Natural killer cell (primary cell): ENCODE results near the gene CPEB4. TPM values are rescaled to one million over a fixed set of nuclear protein-coding genes. Genes with fewer than 3 reads are reported as not detected.

Source experiments
- ATAC-seq, 3 donors: fragments of 150-1000 bp in 2 of 3; fragments of 200-7000 bp in 1 of 3; cut with Tn5 transposase; 1 replicate in 1 of 3; 2 replicates in 2 of 3; pipeline ENCODE4 v1.10.0; 2021; ENCODE audit warnings: mild to moderate bottlenecking in 2 of 3, moderate library complexity in 2 of 3
- DNase-seq, 2 donors: peaks; one replicate each; pipeline versions ENCODE4 v3.0.0 to v3.0.0-alpha.2; 2013 to 2021; ENCODE audit warnings: mixed read lengths in 1 of 2
- H3K27ac ChIP-seq: one replicate; pipeline ENCODE4 v1.5.1; 2013; ENCODE audit warnings: mild to moderate bottlenecking, low read length
- H3K27me3 ChIP-seq: one replicate; pipeline ENCODE4 v1.6.1; 2013; ENCODE audit warnings: low read length; ENCODE audit not compliant: control insufficient read depth, insufficient read depth
- H3K36me3 ChIP-seq: one replicate; pipeline ENCODE4 v1.6.1; 2013; ENCODE audit warnings: low read length; ENCODE audit not compliant: control insufficient read depth, insufficient read depth
- H3K4me1 ChIP-seq: one replicate; pipeline ENCODE4 v1.6.1; 2013; ENCODE audit warnings: low read length; ENCODE audit not compliant: control insufficient read depth, insufficient read depth
- H3K4me3 ChIP-seq: one replicate; pipeline ENCODE4 v1.5.1; 2013; ENCODE audit warnings: low read length
- H3K9me3 ChIP-seq: one replicate; pipeline ENCODE4 v1.6.1; 2013; ENCODE audit warnings: low read length; ENCODE audit not compliant: control insufficient read depth, insufficient read depth
- H3K27ac Mint-ChIP-seq, 2 donors: one replicate each; pipeline ENCODE4 v1.8.0; 2022; ENCODE audit warnings: mild to moderate bottlenecking in 2 of 2, mixed read lengths in 2 of 2, moderate library complexity in 1 of 2
- H3K27me3 Mint-ChIP-seq, 2 donors: one replicate each; pipeline ENCODE4 v1.8.0; 2022; ENCODE audit warnings: low read depth in 2 of 2, mixed read lengths in 2 of 2
- H3K36me3 Mint-ChIP-seq: one replicate; pipeline ENCODE4 v1.8.0; 2022; ENCODE audit warnings: mixed read lengths
- H3K4me1 Mint-ChIP-seq, 2 donors: one replicate each; pipeline ENCODE4 v1.8.0; 2022; ENCODE audit warnings: mixed read lengths in 2 of 2
- H3K4me3 Mint-ChIP-seq: one replicate; pipeline ENCODE4 v1.8.0; 2022; ENCODE audit warnings: mild to moderate bottlenecking, moderate library complexity, mixed read lengths
- H3K9me3 Mint-ChIP-seq, 2 donors: one replicate each; pipeline ENCODE4 v1.8.0; 2022; ENCODE audit warnings: mixed read lengths in 2 of 2
- WGBS: methylation state at CpG from one replicate; pipeline ENCODE4 v1.1.7; 2013; ENCODE audit warnings: missing lambda C conversion rate; ENCODE audit not compliant: insufficient coverage; 5-methylcytosine and 5-hydroxymethylcytosine counted together
- intact Hi-C: fragments of 100-400 bp; cut with micrococcal nuclease; formaldehyde crosslinking; loops from one replicate; pipeline ENCODE4 v1.14.2; 2022
- total RNA-seq, 4 donors: library from RNA; stranded (reverse); fragments of 120-200 nt in 1 of 4; gene quantifications; one replicate each; pipeline versions ENCODE4 v1.2.3 to v1.2.4, GENCODE V29; 2013 to 2022
- TF ChIP-seq, protein P1 (sequence below): fragments of 200-600 bp; IDR thresholded peaks from one replicate; pipeline ENCODE4 v1.8.0; 2022; ENCODE audit warnings: antibody characterized with exemption

Gene CPEB4
- total RNA-seq, 3 donors from 2014 or later (not counting 1 experiment from before 2014, with no cell fraction given): 44.4 to 60.4 (median 55.1) TPM

DNA sequence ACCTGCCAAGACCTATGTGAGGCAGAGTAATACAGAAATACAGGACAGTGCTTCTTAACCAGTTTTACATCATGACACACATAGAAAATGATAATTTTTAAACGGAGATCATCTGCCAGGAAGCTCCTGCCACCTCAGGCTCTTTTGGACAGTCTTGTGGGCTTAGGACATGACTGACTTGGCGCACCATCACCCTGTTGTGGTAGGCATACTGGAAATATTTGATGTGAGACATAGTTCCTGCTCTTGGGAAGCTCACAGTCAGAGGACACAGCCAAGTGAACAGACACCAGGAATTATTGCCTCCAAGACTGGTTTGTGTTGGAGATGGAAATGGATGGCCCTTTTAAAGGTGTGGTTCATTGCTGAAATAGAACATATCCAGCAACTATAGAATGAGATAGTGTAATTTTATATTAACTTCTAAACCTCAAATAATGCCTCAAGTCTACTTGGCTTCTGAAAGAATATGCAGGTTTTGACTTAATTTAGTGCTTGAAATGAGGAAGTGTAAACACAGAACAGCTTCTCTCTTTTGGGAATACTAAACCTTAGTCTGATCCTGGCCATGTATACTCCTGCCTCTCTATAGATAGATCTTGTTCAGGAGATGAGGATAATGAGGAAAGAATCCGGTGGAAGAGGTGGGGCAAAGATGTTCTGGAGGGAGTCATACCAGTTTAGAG lies 19.7 kb downstream of the CPEB4 start:
- no peak overlapping the region for H3K27ac ChIP-seq

DNA sequence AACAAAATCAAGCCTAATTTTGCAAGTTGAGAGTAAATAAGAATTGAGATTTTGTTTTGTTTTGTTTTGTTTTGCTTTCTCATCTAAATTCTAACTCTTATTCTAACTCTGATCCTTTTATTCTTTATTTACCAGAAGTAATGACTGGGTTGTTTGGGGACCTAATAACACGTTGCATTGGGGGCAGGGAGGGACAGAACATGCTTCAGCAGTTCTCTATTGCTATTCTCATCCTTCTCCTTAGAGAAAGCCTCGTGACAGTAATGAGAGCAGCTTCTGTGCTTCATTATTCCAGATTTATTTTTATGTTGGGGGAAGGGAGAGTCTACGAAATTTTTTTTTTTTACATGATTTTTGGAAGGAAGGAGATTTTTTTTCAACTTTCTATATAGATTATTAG lies 21.1 kb downstream of the CPEB4 start:
- no CpG with 5 or more reads among the region's 3 CpGs for WGBS
- no peaks in the 10 kb centered on the region for H3K9me3 Mint-ChIP-seq
- H3K4me1 Mint-ChIP-seq: peaks cover 26 to 27% of the 10 kb centered on the region in 2 donors
- no peak for DNase-seq
- H3K4me3 ChIP-seq: no peak overlapping the region
- no peaks in the 10 kb centered on the region for H3K9me3 ChIP-seq
- no peak overlapping the region for H3K27ac Mint-ChIP-seq
- H3K4me3 Mint-ChIP-seq: no peak overlapping the region
- H3K27ac ChIP-seq: no peak overlapping the region
- H3K36me3 Mint-ChIP-seq: no peaks in the 10 kb centered on the region
- H3K27me3 Mint-ChIP-seq: no peaks in the 10 kb centered on the region
- no peak for ATAC-seq
- TF ChIP-seq, protein P1, sequence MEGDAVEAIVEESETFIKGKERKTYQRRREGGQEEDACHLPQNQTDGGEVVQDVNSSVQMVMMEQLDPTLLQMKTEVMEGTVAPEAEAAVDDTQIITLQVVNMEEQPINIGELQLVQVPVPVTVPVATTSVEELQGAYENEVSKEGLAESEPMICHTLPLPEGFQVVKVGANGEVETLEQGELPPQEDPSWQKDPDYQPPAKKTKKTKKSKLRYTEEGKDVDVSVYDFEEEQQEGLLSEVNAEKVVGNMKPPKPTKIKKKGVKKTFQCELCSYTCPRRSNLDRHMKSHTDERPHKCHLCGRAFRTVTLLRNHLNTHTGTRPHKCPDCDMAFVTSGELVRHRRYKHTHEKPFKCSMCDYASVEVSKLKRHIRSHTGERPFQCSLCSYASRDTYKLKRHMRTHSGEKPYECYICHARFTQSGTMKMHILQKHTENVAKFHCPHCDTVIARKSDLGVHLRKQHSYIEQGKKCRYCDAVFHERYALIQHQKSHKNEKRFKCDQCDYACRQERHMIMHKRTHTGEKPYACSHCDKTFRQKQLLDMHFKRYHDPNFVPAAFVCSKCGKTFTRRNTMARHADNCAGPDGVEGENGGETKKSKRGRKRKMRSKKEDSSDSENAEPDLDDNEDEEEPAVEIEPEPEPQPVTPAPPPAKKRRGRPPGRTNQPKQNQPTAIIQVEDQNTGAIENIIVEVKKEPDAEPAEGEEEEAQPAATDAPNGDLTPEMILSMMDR: no peak
- no peaks in the 10 kb centered on the region for H3K4me1 ChIP-seq
- H3K27me3 ChIP-seq: no peaks in the 10 kb centered on the region
- H3K36me3 ChIP-seq: peaks cover 12% of the 10 kb centered on the region
- intact Hi-C loops: no loop called here

More for the DNA sequence above, 19.7 kb downstream of the CPEB4 start:
- WGBS: 42% methylated on average over 2 of the region's 3 CpGs
- Mint-ChIP-seq H3K4me1 (peaks cover 29 to 39% of the 10 kb centered on the region in 2 donors), H3K27me3 (no peaks in the 10 kb centered on the region), H3K9me3 (no peaks in the 10 kb centered on the region), H3K4me3 (no peak overlapping the region), H3K27ac (no peak overlapping the region), H3K36me3 (no peaks in the 10 kb centered on the region)
- TF ChIP-seq, protein P1: no peak
- Histone ChIP-seq H3K9me3 (no peaks in the 10 kb centered on the region), H3K27me3 (no peaks in the 10 kb centered on the region), H3K36me3 (peaks cover 12% of the 10 kb centered on the region), H3K4me3 (no peak overlapping the region), H3K4me1 (no peaks in the 10 kb centered on the region)
- intact Hi-C loops: no loop called here
- no peak for DNase-seq
- ATAC-seq: no peak

DNA sequence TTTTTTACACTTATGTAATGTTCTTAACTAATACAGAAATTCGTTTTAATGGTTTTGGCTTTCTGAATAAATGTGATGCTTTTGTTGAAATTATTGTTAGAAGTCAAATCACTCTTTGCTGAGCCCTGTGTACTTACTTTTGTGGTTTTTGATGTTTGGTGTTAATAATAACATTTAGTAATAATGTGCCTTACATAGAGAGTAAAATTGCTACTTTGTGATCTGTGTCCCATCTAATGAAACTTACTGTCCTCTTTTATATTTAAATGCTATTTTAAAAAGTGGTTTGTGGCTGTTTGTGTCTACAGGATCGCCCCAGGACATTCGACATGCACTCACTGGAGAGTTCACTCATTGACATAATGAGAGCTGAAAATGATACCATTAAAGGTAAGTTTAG lies 22.1 kb downstream of the CPEB4 start:
- intact Hi-C loops: no loop called here
- ATAC-seq (no peak), DNase-seq (no peak)
- H3K4me3 Mint-ChIP-seq: no peak overlapping the region
- TF ChIP-seq, protein P1: no peak
- peaks cover 12% of the 10 kb centered on the region for H3K36me3 ChIP-seq
- H3K4me3 ChIP-seq: no peak overlapping the region
- no peaks in the 10 kb centered on the region for H3K9me3 ChIP-seq
- H3K4me1 ChIP-seq: no peaks in the 10 kb centered on the region
- no peaks in the 10 kb centered on the region for H3K9me3 Mint-ChIP-seq
- H3K27ac Mint-ChIP-seq: no peak overlapping the region
- H3K27me3 ChIP-seq: no peaks in the 10 kb centered on the region
- no CpG with 5 or more reads among the region's 3 CpGs for WGBS
- H3K27me3 Mint-ChIP-seq: no peaks in the 10 kb centered on the region
- no peaks in the 10 kb centered on the region for H3K36me3 Mint-ChIP-seq
- H3K4me1 Mint-ChIP-seq: peaks cover 25 to 27% of the 10 kb centered on the region in 2 donors
- no peak overlapping the region for H3K27ac ChIP-seq

DNA sequence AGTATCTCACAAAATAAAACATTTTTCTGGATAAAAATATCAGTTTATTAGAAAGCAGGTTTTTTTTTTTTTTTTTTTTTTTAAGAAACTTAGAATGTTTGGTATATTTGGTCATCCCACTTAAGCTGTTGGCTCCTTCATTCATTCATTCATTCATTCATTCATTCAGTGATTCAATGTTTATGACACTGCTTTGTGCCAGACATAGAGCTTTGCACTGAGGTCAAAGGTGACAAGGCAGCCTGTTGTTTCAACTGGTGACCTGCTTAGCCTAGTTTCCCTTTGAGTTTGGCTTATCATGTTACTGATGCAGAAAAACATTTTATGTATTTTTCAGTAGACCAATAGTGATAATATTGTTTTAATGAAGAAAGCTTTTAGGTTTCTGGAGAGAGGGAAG lies 23.5 kb downstream of the CPEB4 start:
- Mint-ChIP-seq H3K27me3 (no peaks in the 10 kb centered on the region), H3K4me3 (no peak overlapping the region), H3K9me3 (no peaks in the 10 kb centered on the region), H3K27ac (no peak overlapping the region), H3K36me3 (no peaks in the 10 kb centered on the region), H3K4me1 (peaks cover 17 to 19% of the 10 kb centered on the region in 2 donors)
- no peak overlapping the region for H3K27ac ChIP-seq
- no peaks in the 10 kb centered on the region for H3K27me3 ChIP-seq
- ATAC-seq (no peak), DNase-seq (no peak)
- H3K36me3 ChIP-seq: peaks cover 12% of the 10 kb centered on the region
- no peaks in the 10 kb centered on the region for H3K9me3 ChIP-seq
- no peaks in the 10 kb centered on the region for H3K4me1 ChIP-seq
- TF ChIP-seq, protein P1: no peak
- H3K4me3 ChIP-seq: no peak overlapping the region
- intact Hi-C loops: no loop called here
